Neuron (in vitro differentiated cells): ENCODE measurements around the gene SLC39A2.
A peak's percentile ranks its signal among the peaks of the same experiment; 100 is the strongest.

Source experiments
- H2AFZ ChIP-seq: one replicate; pipeline ENCODE4 v1.6.1; 2013; ENCODE audit warnings: low read depth, mild to moderate bottlenecking, inconsistent platforms, low read length, moderate library complexity
- H3K27me3 ChIP-seq: one replicate; pipeline ENCODE4 v1.6.1; 2013; ENCODE audit warnings: low read length; ENCODE audit not compliant: insufficient read depth
- H3K36me3 ChIP-seq: one replicate; pipeline ENCODE4 v1.6.1; 2013; ENCODE audit warnings: low read length; ENCODE audit not compliant: insufficient read depth
- H3K4me1 ChIP-seq: one replicate; pipeline ENCODE4 v1.6.1; 2013; ENCODE audit warnings: low read length; ENCODE audit not compliant: insufficient read depth
- H3K4me3 ChIP-seq: 2 replicates; pipeline ENCODE4 v1.5.1; 2013; ENCODE audit warnings: mild to moderate bottlenecking, low read length, moderate library complexity
- H3K9me3 ChIP-seq: one replicate; pipeline ENCODE4 v1.6.1; 2013; ENCODE audit warnings: low read length

Gene SLC39A2

DNA sequence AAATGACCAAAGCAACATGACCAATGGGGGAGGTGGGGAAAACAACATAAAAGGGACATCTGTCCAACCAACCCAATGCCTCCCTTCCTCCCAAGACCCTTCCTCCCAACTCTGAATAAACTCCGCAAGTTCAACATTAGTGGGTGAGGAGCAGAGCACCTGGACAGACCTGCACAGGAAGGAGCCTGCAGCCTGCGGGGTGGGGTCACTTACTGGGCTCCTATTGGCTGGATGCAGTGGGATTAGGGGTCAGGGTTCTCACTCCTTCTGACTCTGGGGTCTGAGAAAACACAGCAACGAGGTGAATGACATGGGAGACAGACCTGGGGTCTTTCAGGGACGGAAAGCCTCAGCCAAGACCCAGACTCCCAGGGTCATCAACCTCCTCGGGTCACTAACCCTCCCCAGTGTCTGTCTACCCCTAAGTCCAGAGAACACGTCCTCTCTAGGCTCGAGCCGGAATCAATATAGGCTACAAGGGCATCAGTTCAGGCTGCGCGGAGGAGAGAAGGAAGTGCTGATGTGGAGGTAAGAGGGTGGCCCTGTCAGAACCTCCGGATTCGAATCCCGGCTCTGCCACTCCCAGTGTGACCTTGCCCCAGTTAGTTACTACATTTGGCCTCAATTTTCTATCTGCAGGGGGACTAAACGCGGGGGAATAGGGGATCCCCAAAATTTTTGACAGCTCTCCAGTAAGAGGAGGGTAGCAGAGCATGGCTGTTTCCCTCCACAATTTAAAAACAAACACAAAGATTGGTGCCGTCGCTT lies 24.9 kb downstream of the SLC39A2 start:
- Histone ChIP-seq H3K36me3 (no peaks in the 10 kb centered on the region), H3K9me3 (no peaks in the 10 kb centered on the region), H3K27me3 (peaks cover 57% of the 10 kb centered on the region), H3K4me1 (peaks cover 10% of the 10 kb centered on the region), H2AFZ (peak overlapping the region; percentile 69), H3K4me3 (peak overlapping the region; percentile 41)

DNA sequence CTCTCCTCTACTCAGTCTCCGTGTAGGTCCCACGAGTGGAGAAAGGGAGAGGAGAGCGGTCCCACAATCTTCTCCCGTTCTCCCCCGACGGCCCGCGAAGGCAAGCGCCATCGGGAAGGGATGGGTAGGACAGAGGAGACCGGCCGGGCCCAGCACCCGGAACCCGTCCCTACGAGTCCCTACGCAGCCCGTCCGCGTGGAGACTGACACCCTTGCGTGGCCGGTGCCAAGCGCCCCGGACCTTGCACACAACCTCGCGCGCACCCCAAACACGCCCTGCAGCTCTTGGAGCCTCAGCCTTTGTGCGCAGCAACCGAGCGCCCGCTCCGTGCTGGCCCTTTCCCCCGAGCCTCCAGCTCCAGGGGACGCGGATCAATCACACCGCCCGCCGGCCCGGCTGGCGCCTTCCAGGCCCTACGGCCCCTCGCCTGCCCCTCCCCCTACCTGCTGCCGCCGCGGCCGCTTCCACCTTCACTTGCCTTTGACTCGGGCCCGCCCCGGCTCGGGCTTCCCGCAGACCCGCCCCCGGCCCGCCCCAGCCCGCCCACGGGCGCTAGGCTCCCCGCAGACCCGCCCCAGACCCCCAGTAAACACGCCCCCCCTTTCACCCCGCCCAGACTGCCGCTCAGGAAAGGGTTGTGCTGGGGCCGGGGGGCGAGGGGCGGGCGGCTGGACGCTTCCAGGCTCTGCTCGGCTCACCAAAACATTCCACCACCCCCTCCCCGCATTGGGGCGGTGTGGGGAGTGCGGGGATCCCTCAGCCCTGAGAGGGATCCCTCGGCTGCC lies 25.7 kb downstream of the SLC39A2 start, which contains the start of gene NDRG2:
NDRG2 (minus strand) TSS at position 477 of the 786 bp plus-strand sequence. CDS start 1,746 bp downstream, outside the sequence.
- H3K27me3 ChIP-seq: peaks cover 59% of the 10 kb centered on the region
- H3K36me3 ChIP-seq: no peaks in the 10 kb centered on the region
- H3K9me3 ChIP-seq: no peaks in the 10 kb centered on the region

DNA sequence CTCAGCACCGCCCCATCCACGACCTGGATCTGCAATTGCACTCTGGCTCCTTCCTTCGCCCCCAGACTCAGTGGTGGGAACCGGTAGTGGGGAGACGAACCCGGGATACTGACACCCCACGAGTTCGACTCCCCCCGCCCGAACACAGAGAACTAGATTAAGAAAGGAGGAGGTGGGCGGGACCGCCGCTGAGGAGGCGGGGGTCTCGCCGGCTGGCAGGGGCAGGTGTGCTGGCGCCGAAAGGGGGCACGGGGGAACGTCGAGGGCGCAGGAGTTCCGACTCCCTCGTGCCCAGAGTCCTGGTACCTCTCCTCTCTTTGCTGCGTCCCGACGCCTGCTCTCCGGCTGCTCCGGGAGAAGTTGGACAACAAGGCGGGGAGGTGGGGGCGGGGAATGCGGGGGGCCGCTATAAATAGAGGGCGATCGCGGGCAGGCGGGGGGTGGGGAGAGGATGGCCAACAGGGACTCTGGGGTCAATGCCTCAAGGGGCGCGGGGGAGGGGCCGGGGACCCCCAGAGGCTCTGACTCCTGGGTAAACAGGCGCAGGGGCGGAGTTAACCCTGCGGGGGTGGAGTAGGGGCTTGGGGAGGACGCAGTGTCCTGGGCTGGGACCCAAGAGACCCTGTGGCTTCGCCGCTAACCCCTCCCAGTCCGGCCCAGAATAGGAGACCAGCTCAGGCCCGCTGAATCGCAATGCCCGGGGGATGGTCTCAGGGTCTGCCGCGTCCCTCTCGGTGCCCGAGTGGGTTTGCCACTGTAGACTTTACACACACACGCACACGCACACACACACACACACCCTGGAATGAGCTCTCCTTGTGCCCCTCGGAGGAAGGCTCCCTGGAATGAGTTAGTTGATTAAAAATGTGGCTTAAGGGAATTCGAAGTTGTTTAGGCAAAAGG lies 26.5 kb downstream of the SLC39A2 start:
- Histone ChIP-seq H3K9me3 (no peaks in the 10 kb centered on the region), H3K4me1 (peaks cover 10% of the 10 kb centered on the region), H3K27me3 (peaks cover 66% of the 10 kb centered on the region), H2AFZ (no peak overlapping the region), H3K36me3 (no peaks in the 10 kb centered on the region), H3K4me3 (peak overlapping the region; percentile 29)

More for the DNA sequence above, 25.7 kb downstream of the SLC39A2 start, which contains the start of gene NDRG2:
- H3K4me1 ChIP-seq: peaks cover 10% of the 10 kb centered on the region
- peak within 1 kb of the TSS; percentile 41 for H3K4me3 ChIP-seq
- peak within 1 kb of the TSS; percentile 69 for H2AFZ ChIP-seq

DNA sequence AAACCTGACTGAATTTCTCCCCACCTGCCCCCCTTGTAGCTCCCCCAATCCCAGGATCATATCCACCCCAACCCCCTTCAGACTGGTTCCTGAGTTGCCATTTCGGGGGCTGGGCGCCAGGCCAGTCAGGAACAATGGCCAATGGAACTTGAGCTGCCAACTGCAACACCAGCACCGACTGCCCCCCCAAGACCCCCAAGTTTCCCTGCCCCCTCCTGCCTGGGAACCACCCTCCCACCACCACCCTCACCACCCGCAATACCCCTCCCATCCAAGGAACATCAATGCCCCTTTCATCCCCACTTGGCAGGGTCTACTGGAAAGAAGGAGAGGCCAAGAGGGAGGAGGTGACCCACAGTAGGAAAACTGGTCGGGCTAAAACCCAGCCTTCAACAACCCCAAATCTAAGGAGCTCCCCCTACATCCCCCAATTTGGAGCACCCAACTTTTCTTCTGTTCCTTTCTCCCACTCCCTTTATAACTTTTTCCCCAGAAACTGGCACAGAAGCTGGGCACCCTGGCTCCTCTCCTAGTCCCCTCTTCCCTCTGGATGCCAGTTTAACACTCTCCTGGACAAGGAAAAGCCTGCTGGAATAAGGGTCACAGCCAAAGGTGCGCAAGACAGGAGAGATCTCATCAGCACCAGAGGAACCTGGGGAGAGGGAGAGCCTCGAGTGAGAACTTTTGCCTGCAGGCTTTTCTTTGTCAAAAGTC lies 27.3 kb downstream of the SLC39A2 start:
- Histone ChIP-seq H3K27me3 (peaks cover 72% of the 10 kb centered on the region), H3K36me3 (no peaks in the 10 kb centered on the region), H2AFZ (no peak overlapping the region), H3K9me3 (no peaks in the 10 kb centered on the region), H3K4me3 (no peak overlapping the region), H3K4me1 (peaks cover 10% of the 10 kb centered on the region)

DNA sequence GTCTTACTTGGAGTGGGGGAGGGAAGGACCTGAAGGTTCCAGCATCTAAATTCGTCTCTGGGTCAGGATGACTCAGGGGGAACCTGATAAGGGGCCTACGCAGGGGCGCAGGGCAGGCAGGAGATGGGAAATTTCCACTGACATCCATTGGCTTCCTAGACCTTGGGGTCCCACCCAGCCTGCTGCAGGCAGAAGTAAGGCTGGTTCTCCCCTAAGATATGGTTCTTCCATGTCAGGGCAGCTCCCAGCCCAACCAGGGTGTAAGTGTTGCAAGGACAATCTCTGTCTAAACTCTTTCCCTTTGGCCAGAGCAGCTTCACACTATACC lies 27.9 kb downstream of the SLC39A2 start:
- Histone ChIP-seq H3K4me3 (no peak overlapping the region), H2AFZ (no peak overlapping the region), H3K4me1 (peaks cover 10% of the 10 kb centered on the region), H3K36me3 (no peaks in the 10 kb centered on the region), H3K9me3 (no peaks in the 10 kb centered on the region), H3K27me3 (peaks cover 71% of the 10 kb centered on the region)

DNA sequence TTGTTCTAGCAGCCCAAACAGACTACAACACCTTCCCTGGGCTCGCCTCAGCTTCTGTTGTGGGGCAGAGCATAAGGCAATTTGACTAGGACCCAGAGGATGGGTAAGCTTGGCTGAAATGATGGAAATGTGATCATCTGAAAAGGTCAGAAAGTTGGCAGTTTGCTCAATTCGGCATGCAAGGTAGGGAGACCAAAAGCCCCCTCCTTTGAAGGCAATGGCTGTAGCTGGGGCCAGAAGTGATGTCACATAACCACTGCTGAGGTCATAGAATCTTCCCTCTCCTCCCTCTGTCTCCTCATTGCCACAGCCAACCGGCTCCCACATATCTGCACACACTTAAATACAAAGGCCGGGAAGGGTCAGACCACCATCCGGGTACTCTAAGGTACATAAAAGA lies 30.8 kb downstream of the SLC39A2 start, which contains the start of gene TPPP2:
TPPP2 (plus strand) TSS at position 301 of the 400 bp plus-strand sequence. CDS start 365 bp downstream, outside the sequence.
- no peaks in the 10 kb centered on the region for H3K36me3 ChIP-seq
- peaks cover 63% of the 10 kb centered on the region for H3K27me3 ChIP-seq
- H3K4me3 ChIP-seq: no peak within 1 kb of the TSS
- peaks cover 4% of the 10 kb centered on the region for H3K4me1 ChIP-seq
- H2AFZ ChIP-seq: no peak within 1 kb of the TSS
- H3K9me3 ChIP-seq: no peaks in the 10 kb centered on the region

DNA sequence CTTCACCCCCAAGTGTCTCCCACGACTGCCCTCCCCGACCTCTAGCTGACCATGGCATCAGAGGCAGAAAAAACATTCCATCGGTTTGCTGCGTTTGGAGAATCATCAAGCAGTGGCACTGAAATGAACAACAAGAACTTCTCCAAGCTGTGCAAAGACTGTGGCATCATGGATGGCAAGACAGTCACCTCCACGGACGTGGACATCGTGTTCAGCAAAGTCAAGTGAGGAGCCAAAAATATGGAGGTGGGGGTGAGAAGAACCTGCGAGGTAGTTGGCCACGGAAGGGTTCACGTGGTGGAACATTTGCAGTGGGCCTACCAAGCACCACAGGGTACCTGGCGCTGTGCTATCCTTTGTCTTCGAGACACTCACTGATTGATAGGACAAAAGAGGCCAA lies 31.4 kb downstream of the SLC39A2 start:
- Histone ChIP-seq H3K27me3 (peaks cover 61% of the 10 kb centered on the region), H3K36me3 (no peaks in the 10 kb centered on the region), H3K9me3 (no peaks in the 10 kb centered on the region)

DNA sequence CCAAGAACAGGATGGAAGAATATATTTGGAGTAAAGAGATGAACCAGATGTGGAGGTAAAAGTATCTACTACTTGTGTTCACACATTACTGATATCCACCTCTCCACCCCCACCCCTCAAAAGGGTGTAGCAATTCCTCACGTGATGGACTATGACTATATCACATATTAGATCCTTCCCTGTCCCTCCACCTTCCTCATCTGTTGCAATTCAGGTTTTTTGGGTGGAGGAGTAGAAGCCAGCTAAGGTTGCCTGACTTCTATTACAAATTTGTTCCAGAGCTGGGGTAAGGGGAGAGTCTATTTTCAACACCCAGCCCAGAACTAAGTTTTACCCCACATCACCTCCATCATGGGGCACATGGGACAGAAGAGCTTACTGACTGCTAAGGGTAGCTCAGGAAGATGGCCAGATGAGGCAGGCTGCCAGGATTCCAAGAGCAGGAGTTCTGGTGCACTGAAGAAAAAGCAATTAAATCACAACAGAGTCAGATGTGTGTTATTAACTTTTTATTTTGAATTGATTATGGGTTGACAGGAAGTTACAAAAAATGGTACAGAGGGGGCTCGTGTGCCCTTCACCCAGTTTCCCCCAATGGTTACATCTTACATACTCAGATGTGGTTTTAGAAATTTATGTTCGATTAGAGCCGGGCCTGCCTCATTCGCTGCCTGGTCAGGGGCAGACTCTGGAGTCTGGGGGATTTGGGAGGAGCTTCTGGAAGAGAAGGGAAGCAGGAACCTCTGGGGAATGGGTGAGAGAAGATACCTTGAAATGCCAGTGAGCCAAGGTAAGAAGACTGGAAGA lies 33.4 kb downstream of the SLC39A2 start:
- Histone ChIP-seq H3K27me3 (peaks cover 51% of the 10 kb centered on the region), H2AFZ (no peak overlapping the region), H3K4me3 (no peak overlapping the region), H3K9me3 (no peaks in the 10 kb centered on the region), H3K36me3 (no peaks in the 10 kb centered on the region), H3K4me1 (no peaks in the 10 kb centered on the region)

More for the DNA sequence above, 31.4 kb downstream of the SLC39A2 start:
- H3K4me1 ChIP-seq: no peaks in the 10 kb centered on the region
- H2AFZ ChIP-seq: no peak overlapping the region
- no peak overlapping the region for H3K4me3 ChIP-seq

DNA sequence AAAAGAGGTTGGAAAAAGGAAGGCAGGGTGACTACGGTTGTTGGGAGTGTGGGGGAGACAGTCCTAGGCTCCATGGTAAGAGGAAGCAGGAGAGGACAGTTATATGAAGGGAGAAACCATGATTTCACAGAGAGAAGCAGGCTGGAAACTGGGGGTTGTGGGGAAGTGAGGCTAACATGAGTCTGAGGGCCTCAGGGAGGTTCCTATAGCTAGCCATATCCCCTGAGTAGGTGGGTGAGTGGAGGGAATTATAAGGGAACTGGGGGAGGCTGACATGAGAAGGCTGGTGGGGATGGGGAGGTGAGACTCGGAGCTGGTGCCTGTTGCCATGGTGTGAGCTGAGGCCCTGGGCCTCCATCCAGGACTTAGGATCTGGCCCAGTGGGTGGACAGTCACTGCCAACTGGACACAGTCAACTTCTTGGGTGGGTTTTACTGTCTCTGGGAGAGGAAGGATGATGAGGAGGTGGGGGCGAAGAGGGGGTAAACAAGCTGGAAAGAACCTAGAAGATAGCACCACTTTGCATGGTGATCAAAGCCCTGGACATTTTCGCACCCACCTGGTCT lies 34.1 kb downstream of the SLC39A2 start:
- H3K27me3 ChIP-seq: peaks cover 49% of the 10 kb centered on the region
- no peak overlapping the region for H2AFZ ChIP-seq
- H3K4me1 ChIP-seq: no peaks in the 10 kb centered on the region
- H3K36me3 ChIP-seq: no peaks in the 10 kb centered on the region
- H3K4me3 ChIP-seq: no peak overlapping the region
- no peaks in the 10 kb centered on the region for H3K9me3 ChIP-seq

DNA sequence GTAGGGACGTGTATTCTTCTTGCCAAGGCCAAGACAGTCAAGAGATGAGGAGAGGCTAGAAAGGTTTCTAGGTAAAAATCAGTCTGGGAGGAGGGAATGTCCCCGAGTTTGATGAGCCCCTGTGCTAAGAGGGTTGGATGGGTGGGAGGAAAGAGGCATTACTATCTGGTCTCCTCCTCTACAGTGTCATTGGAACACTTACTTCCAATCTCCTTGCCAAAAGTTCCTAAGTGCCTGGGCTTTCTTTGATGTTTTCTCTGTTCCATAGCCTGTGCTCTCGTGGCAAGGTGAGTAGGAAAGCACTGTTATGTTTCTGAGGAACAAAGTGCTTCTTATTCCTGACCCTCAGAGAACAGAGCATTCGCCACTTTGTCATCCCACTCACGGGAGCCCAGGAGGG lies 35.6 kb downstream of the SLC39A2 start, which contains the start of gene RNASE13:
RNASE13 (minus strand) TSS at position 101 of the 400 bp plus-strand sequence. CDS start 519 bp downstream, outside the sequence.
- peaks cover under 1% of the 10 kb centered on the region for H3K4me1 ChIP-seq
- no peak within 1 kb of the TSS for H2AFZ ChIP-seq
- no peaks in the 10 kb centered on the region for H3K36me3 ChIP-seq
- peaks cover 48% of the 10 kb centered on the region for H3K27me3 ChIP-seq
- no peak within 1 kb of the TSS for H3K4me3 ChIP-seq
- no peaks in the 10 kb centered on the region for H3K9me3 ChIP-seq

DNA sequence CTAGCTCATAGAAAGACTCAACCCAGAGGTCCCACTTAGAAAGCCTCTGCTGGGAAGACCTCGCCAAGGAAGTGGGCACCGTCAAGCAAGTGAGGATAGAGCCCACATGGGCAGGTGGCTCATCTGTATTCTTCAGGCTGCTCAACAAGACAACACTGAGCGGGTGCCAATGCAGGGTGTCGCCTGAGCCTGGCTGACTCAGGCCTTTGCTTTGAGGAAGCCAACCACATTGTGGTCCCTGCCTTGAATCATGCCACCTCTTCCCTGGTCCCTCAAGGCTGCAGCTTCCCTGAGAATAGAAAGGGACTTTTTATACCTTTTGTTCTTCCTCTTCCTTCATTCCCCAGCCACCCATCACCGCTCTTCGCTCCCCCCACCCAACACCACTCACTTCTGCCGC lies 37.7 kb downstream of the SLC39A2 start:
- Histone ChIP-seq H2AFZ (no peak overlapping the region), H3K27me3 (peaks cover 30% of the 10 kb centered on the region), H3K9me3 (no peaks in the 10 kb centered on the region), H3K4me3 (no peak overlapping the region), H3K36me3 (no peaks in the 10 kb centered on the region), H3K4me1 (peaks cover 3% of the 10 kb centered on the region)
